GM23338 (cell line): ENCODE results near the gene NME2. TPM values are rescaled to one million over a fixed set of nuclear protein-coding genes. Genes with fewer than 3 reads are reported as not detected.

Source experiments
- ATAC-seq: fragments of 200-7000 bp; cut with Tn5 transposase; 3 replicates; pipeline ENCODE4 v1.9.1; 2020
- DNase-seq: peaks from one replicate; pipeline ENCODE4 v3.0.0-alpha.2; 2015; ENCODE audit warnings: low spot score
- H2AFZ ChIP-seq: fragments of 200-600 bp; sonication (generic); 2 replicates; pipeline ENCODE4 v1.8.0; 2016; ENCODE audit warnings: antibody characterized with exemption, mild to moderate bottlenecking, moderate library complexity
- H3F3A ChIP-seq: fragments of 200-600 bp; sonication (generic); replicated peaks from 2 replicates; pipeline ENCODE4 v1.8.0; 2017; ENCODE audit warnings: antibody characterized with exemption, mixed run types, low read depth
- H3K27ac ChIP-seq: fragments of 200-600 bp; sonication (generic); 2 replicates; pipeline ENCODE4 v1.6.1; 2016; ENCODE audit warnings: low read depth
- H3K27me3 ChIP-seq: fragments of 200-600 bp; sonication (generic); 2 replicates; pipeline ENCODE4 v1.8.0; 2016; ENCODE audit warnings: mild to moderate bottlenecking, mixed run types, moderate library complexity; ENCODE audit not compliant: insufficient read depth
- H3K36me3 ChIP-seq: fragments of 200-600 bp; sonication (generic); 2 replicates; pipeline ENCODE4 v1.8.0; 2016; ENCODE audit warnings: mild to moderate bottlenecking; ENCODE audit not compliant: insufficient read depth
- H3K4me1 ChIP-seq: fragments of 200-600 bp; sonication (generic); 2 replicates; pipeline ENCODE4 v1.8.0; 2016; ENCODE audit warnings: mild to moderate bottlenecking, moderate library complexity; ENCODE audit not compliant: insufficient read depth
- H3K4me2 ChIP-seq: fragments of 200-600 bp; sonication (generic); 2 replicates; pipeline ENCODE4 v1.7.1; 2017; ENCODE audit warnings: mixed run types
- H3K4me3 ChIP-seq: fragments of 200-600 bp; sonication (generic); 2 replicates; pipeline ENCODE4 v1.6.1; 2016; ENCODE audit warnings: mixed run types
- H3K79me2 ChIP-seq: fragments of 200-600 bp; sonication (generic); replicated peaks from 2 replicates; pipeline ENCODE4 v1.8.0; 2017; ENCODE audit warnings: mild to moderate bottlenecking; ENCODE audit not compliant: insufficient read depth
- H3K9me2 ChIP-seq: fragments of 200-600 bp; sonication (generic); 2 replicates; pipeline ENCODE4 v1.8.0; 2017; ENCODE audit not compliant: insufficient read depth
- H4K20me1 ChIP-seq: fragments of 200-600 bp; sonication (generic); replicated peaks from 2 replicates; pipeline ENCODE4 v1.8.0; 2017; ENCODE audit warnings: mild to moderate bottlenecking; ENCODE audit not compliant: insufficient read depth
- H3K27ac Mint-ChIP-seq: 2 replicates; pipeline ENCODE4 v1.8.0; 2020; ENCODE audit warnings: inconsistent platforms, mild to moderate bottlenecking, moderate library complexity, mixed read lengths
- H3K27me3 Mint-ChIP-seq: 3 replicates; pipeline ENCODE4 v1.8.0; 2022; ENCODE audit warnings: low read depth, mild to moderate bottlenecking, moderate library complexity, mixed read lengths, inconsistent platforms; ENCODE audit not compliant: insufficient read depth, poor library complexity
- H3K36me3 Mint-ChIP-seq: 3 replicates; pipeline ENCODE4 v1.8.0; 2021; ENCODE audit warnings: low read depth, mild to moderate bottlenecking, inconsistent platforms, moderate library complexity, mixed read lengths
- H3K4me1 Mint-ChIP-seq: 3 replicates; pipeline ENCODE4 v1.8.0; 2020; ENCODE audit warnings: mild to moderate bottlenecking, inconsistent platforms, mixed read lengths
- H3K4me3 Mint-ChIP-seq: 3 replicates; pipeline ENCODE4 v1.8.0; 2021; ENCODE audit warnings: moderate library complexity, mild to moderate bottlenecking, inconsistent platforms, mixed read lengths
- H3K9me3 Mint-ChIP-seq: 3 replicates; pipeline ENCODE4 v1.8.0; 2020; ENCODE audit warnings: moderate library complexity, mild to moderate bottlenecking, inconsistent platforms, mixed read lengths
- CREB1 ChIP-seq: fragments of 250-450 bp; sonication (Bioruptor Pico); IDR thresholded peaks from 2 replicates; pipeline ENCODE4 v1.5.0; 2020; ENCODE audit warnings: low read depth, mild to moderate bottlenecking, moderate library complexity
- CTCF ChIP-seq, 2 experiments: fragments of 200-600 bp in 1 of 2; sonication (generic) in 1 of 2; conservative IDR thresholded peaks; 2 replicates each; pipeline versions ENCODE4 v1.5.1 to v1.6.1; 2016 to 2017; ENCODE audit warnings: antibody characterized with exemption in 2 of 2, low read depth in 2 of 2, mild to moderate bottlenecking in 2 of 2, moderate library complexity in 1 of 2
- EZH2 ChIP-seq: fragments of 200-600 bp; sonication (generic); IDR thresholded peaks from one replicate; pipeline ENCODE4 v1.8.0; 2017; ENCODE audit warnings: antibody characterized with exemption, mild to moderate bottlenecking, low read depth; ENCODE audit not compliant: unreplicated experiment
- EZH2phosphoT487 ChIP-seq: fragments of 200-600 bp; sonication (generic); IDR thresholded peaks from one replicate; pipeline ENCODE4 v1.8.1; 2018; ENCODE audit warnings: antibody characterized with exemption; ENCODE audit not compliant: unreplicated experiment
- NANOG ChIP-seq: IDR thresholded peaks from 2 replicates; pipeline ENCODE4 v1.6.1; 2016; ENCODE audit warnings: antibody characterized with exemption, borderline replicate concordance
- POLR2AphosphoS5 ChIP-seq: IDR thresholded peaks from 2 replicates; pipeline ENCODE4 v1.6.1; 2016; ENCODE audit warnings: antibody characterized with exemption, low read depth
- polyA plus RNA-seq: library from polyadenylated mRNA; unstranded; fragments of >200 nt; fragmentation: Nextera tagmentation; extraction: Ambion mirVana; gene quantifications from 2 replicates; pipeline ENCODE4 v1.2.1, GENCODE V29; 2016
- total RNA-seq: library from RNA; depleted of rRNA; stranded (reverse); fragments of >200 nt; shearing (Covaris generic); gene quantifications from 2 replicates; pipeline ENCODE4 v1.2.3, GENCODE V29; 2014
- TF ChIP-seq, protein P1 (sequence below): IDR thresholded peaks from 2 replicates; pipeline ENCODE4 v1.6.1; 2016; ENCODE audit warnings: antibody characterized with exemption

The NME2 gene
- total and polyA plus RNA-seq, 2 experiments from 2014 or later: 667 to 939 TPM

- peak overlapping the region; percentile 98 for H2AFZ ChIP-seq
- peaks cover 73% of the 10 kb centered on the region for H3K36me3 Mint-ChIP-seq
- H3K27ac ChIP-seq: no peak overlapping the region
These were observed 472 bp upstream of the NME2 start for GRCh38 chr17:51165680-51166197.

GRCh38 chr17:51166987-51167931 lies 1.0 kb downstream of the NME2 start:
- no peaks in the 10 kb centered on the region for H3K9me3 Mint-ChIP-seq
- Histone ChIP-seq H2AFZ (no peak overlapping the region), H3K36me3 (peaks cover 53% of the 10 kb centered on the region), H3K79me2 (peaks cover 28% of the 10 kb centered on the region), H3K27me3 (no peaks in the 10 kb centered on the region), H3K4me2 (peak overlapping the region; percentile 81), H3K4me1 (peaks cover 4% of the 10 kb centered on the region), H4K20me1 (peaks cover 21% of the 10 kb centered on the region), H3K27ac (peak overlapping the region; percentile 59; the same call in 1 of the 2 replicates), H3K4me3 (peak overlapping the region; percentile 92), H3K9me2 (no peaks in the 10 kb centered on the region), H3F3A (peaks cover 42% of the 10 kb centered on the region)
- peak overlapping the region; percentile 93 for H3K4me3 Mint-ChIP-seq
- peak; percentile 66 for DNase-seq
- TF ChIP-seq CTCF (conservative IDR thresholded peaks at IDR 0.05; ENCODE audit: low read depth in 2 of 2): peak; percentile 68 to 70
- no peak for TF ChIP-seq NANOG
- TF ChIP-seq EZH2: no peak
- no peak for TF ChIP-seq CREB1 (CRISPR knock-in tag)
- no peak for TF ChIP-seq EZH2phosphoT487
- no peak for TF ChIP-seq POLR2AphosphoS5
- peak; percentile 36 for ATAC-seq
- H3K27me3 Mint-ChIP-seq: peaks cover 12% of the 10 kb centered on the region
- H3K36me3 Mint-ChIP-seq: peaks cover 73% of the 10 kb centered on the region
- peak overlapping the region; percentile 50 for H3K27ac Mint-ChIP-seq
- peaks cover 19% of the 10 kb centered on the region for H3K4me1 Mint-ChIP-seq

More at GRCh38 chr17:51165680-51166197, 472 bp upstream of the NME2 start:
- H3K27me3 Mint-ChIP-seq: peaks cover 12% of the 10 kb centered on the region
- DNase-seq (peak; percentile 50), ATAC-seq (peak; percentile 33)
- TF ChIP-seq, protein P1, sequence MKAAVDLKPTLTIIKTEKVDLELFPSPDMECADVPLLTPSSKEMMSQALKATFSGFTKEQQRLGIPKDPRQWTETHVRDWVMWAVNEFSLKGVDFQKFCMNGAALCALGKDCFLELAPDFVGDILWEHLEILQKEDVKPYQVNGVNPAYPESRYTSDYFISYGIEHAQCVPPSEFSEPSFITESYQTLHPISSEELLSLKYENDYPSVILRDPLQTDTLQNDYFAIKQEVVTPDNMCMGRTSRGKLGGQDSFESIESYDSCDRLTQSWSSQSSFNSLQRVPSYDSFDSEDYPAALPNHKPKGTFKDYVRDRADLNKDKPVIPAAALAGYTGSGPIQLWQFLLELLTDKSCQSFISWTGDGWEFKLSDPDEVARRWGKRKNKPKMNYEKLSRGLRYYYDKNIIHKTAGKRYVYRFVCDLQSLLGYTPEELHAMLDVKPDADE: no peak
- Histone ChIP-seq H3K79me2 (peaks cover 28% of the 10 kb centered on the region), H3K4me2 (peak overlapping the region; percentile 95), H4K20me1 (peaks cover 26% of the 10 kb centered on the region), H3K27me3 (no peaks in the 10 kb centered on the region), H3K36me3 (peaks cover 53% of the 10 kb centered on the region), H3K4me1 (peaks cover 4% of the 10 kb centered on the region), H3K4me3 (peak overlapping the region; percentile 92), H3F3A (peaks cover 39% of the 10 kb centered on the region), H3K9me2 (no peaks in the 10 kb centered on the region)
- H3K27ac Mint-ChIP-seq: peak overlapping the region; percentile 95
- H3K4me3 Mint-ChIP-seq: peak overlapping the region; percentile 93
- H3K9me3 Mint-ChIP-seq: no peaks in the 10 kb centered on the region
- H3K4me1 Mint-ChIP-seq: peaks cover 19% of the 10 kb centered on the region
